ENCODE results near the gene MRPS6. TPM values are rescaled to one million over a fixed set of nuclear protein-coding genes. Genes with fewer than 3 reads are reported as not detected.

Gene MRPS6
- total RNA-seq, 2 donors from 2014 or later, result 27.9 to 30.9 TPM

- H3K9me3 ChIP-seq, result no peaks in the 10 kb centered on the region
- no peaks in the 10 kb centered on the region for H3K36me3 ChIP-seq
- H3K4me1 ChIP-seq (ENCODE audit: control insufficient read depth in 1 of 2, low read depth in 2 of 2), result peaks cover 7 to 14% of the 10 kb centered on the region in 2 donors
- H3K4me3 ChIP-seq, result no peak overlapping the region
- DNase-seq (ENCODE audit: low spot score) (no peak), ATAC-seq (ENCODE audit: insufficient number of reproducible peaks, low FRiP score, low read depth) (no peak)
- no peaks in the 10 kb centered on the region for H3K27me3 ChIP-seq (replicated peaks; ENCODE audit: insufficient read depth)
- TF ChIP-seq, protein P1, sequence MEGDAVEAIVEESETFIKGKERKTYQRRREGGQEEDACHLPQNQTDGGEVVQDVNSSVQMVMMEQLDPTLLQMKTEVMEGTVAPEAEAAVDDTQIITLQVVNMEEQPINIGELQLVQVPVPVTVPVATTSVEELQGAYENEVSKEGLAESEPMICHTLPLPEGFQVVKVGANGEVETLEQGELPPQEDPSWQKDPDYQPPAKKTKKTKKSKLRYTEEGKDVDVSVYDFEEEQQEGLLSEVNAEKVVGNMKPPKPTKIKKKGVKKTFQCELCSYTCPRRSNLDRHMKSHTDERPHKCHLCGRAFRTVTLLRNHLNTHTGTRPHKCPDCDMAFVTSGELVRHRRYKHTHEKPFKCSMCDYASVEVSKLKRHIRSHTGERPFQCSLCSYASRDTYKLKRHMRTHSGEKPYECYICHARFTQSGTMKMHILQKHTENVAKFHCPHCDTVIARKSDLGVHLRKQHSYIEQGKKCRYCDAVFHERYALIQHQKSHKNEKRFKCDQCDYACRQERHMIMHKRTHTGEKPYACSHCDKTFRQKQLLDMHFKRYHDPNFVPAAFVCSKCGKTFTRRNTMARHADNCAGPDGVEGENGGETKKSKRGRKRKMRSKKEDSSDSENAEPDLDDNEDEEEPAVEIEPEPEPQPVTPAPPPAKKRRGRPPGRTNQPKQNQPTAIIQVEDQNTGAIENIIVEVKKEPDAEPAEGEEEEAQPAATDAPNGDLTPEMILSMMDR (IDR thresholded peaks at IDR 0.05), result no peak
- H3K27ac ChIP-seq, result no peak overlapping the region
Measured at GRCh38 chr21:34037009-34037795, 36.2 kb upstream of the MRPS6 start.

- TF ChIP-seq, protein P1 (IDR thresholded peaks at IDR 0.05), result peak; percentile 53
- DNase-seq (ENCODE audit: low spot score) (no peak), ATAC-seq (ENCODE audit: insufficient number of reproducible peaks, low FRiP score, low read depth) (peak; percentile 63)
- H3K4me3 ChIP-seq, result peak overlapping the region; percentile 27
- H3K4me1 ChIP-seq (ENCODE audit: control insufficient read depth in 1 of 2, low read depth in 2 of 2), result peaks cover 7 to 14% of the 10 kb centered on the region in 2 donors
- peak overlapping the region; percentile 58 to 63 for H3K27ac ChIP-seq
- no peaks in the 10 kb centered on the region for H3K9me3 ChIP-seq
- no peaks in the 10 kb centered on the region for H3K27me3 ChIP-seq (replicated peaks; ENCODE audit: insufficient read depth)
- no peaks in the 10 kb centered on the region for H3K36me3 ChIP-seq
Measured at GRCh38 chr21:34039678-34040382, 33.5 kb upstream of the MRPS6 start.

DNA sequence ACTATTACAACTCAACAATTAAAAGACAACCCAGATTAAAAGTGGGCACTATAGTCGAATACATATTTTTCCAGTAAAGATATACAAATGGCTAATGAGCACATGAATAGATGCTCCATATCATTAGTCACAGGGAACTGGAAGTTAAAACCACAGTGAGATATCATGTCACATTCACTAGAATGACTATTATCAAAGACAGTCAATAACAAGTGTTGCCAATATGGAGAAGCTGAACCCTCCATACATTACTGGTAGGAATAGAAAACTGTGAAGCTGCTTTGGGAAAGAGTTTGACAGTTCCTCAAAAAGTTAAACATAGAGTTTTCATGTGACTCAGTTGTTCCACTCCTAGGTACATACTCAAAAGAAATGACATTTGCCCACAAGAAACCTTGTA, 30.6 kb upstream of the MRPS6 start:
- DNase-seq (ENCODE audit: low spot score), result no peak
- ATAC-seq (ENCODE audit: insufficient number of reproducible peaks, low FRiP score, low read depth), result no peak
- H3K4me3 ChIP-seq, result no peak overlapping the region
- H3K27ac ChIP-seq, result no peak overlapping the region
- H3K9me3 ChIP-seq, result no peaks in the 10 kb centered on the region
- H3K36me3 ChIP-seq, result no peaks in the 10 kb centered on the region
- H3K4me1 ChIP-seq (ENCODE audit: control insufficient read depth in 1 of 2, low read depth in 2 of 2), result peaks cover 7 to 14% of the 10 kb centered on the region in 2 donors
- TF ChIP-seq, protein P1 (IDR thresholded peaks at IDR 0.05), result no peak
- H3K27me3 ChIP-seq (replicated peaks; ENCODE audit: insufficient read depth), result no peaks in the 10 kb centered on the region

- DNase-seq (ENCODE audit: low spot score), result no peak
- Histone ChIP-seq H3K36me3 (no peaks in the 10 kb centered on the region), H3K4me1 (ENCODE audit: control insufficient read depth in 1 of 2, low read depth in 2 of 2) (peaks cover 7 to 14% of the 10 kb centered on the region in 2 donors), H3K27me3 (replicated peaks; ENCODE audit: insufficient read depth) (no peaks in the 10 kb centered on the region), H3K27ac (no peak overlapping the region), H3K4me3 (no peak overlapping the region), H3K9me3 (no peaks in the 10 kb centered on the region)
- TF ChIP-seq, protein P1 (IDR thresholded peaks at IDR 0.05), result no peak
- no peak for ATAC-seq (ENCODE audit: insufficient number of reproducible peaks, low FRiP score, low read depth)
Measured at GRCh38 chr21:34043333-34043732, 30.0 kb upstream of the MRPS6 start.

DNA sequence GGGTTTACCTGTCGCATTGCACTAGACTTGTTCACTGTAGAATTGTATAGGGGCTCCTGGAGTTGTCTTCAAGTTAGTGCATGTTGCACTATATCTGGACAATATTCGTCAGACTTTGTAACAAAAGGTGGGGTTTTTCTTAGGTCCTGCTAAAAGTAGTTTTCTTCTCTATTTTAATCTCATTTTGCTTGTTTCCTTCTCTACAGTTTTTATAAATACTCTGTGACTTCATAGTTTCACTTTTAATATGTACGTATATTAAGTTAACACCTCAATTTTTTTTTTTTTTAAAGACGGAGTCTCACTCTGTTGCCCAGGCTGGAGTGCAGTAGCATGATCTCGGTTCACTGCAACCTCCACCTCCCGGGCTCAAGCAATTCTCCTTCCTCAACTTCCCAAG, 26.5 kb upstream of the MRPS6 start:
- H3K9me3 ChIP-seq, result no peaks in the 10 kb centered on the region
- H3K27ac ChIP-seq, result no peak overlapping the region
- H3K36me3 ChIP-seq, result no peaks in the 10 kb centered on the region
- ATAC-seq (ENCODE audit: insufficient number of reproducible peaks, low FRiP score, low read depth) (no peak), DNase-seq (ENCODE audit: low spot score) (no peak)
- no peak overlapping the region for H3K4me3 ChIP-seq
- TF ChIP-seq, protein P1 (IDR thresholded peaks at IDR 0.05), result no peak
- H3K4me1 ChIP-seq (ENCODE audit: control insufficient read depth in 1 of 2, low read depth in 2 of 2), result no peaks in the 10 kb centered on the region
- no peaks in the 10 kb centered on the region for H3K27me3 ChIP-seq (replicated peaks; ENCODE audit: insufficient read depth)

Data from thoracic aorta (tissue), 2 donors.